MM.1S (cell line): Measurements from ENCODE around the gene DGCR6.
"Not testable (repeated sequence)": the region's sequence is repeated elsewhere in the genome, so short reads cannot be mapped to it uniquely, and the experiment has no call there.

Source experiments
- CTCF ChIP-seq: fragments of 300-600 bp; sonication (generic); IDR thresholded peaks from 2 replicates; pipeline ENCODE4 v1.5.1; 2016; ENCODE audit warnings: antibody characterized with exemption, low read length, mixed read lengths
- EZH2 ChIP-seq: fragments of 300-600 bp; sonication (generic); optimal IDR thresholded peaks from 2 replicates; pipeline ENCODE3; 2017; ENCODE audit warnings: low read depth, mild to moderate bottlenecking, antibody characterized with exemption, low read length, mixed read lengths
- EZH2phosphoT487 ChIP-seq: fragments of 300-600 bp; sonication (generic); IDR thresholded peaks from 2 replicates; pipeline ENCODE4 v1.6.1; 2018; ENCODE audit warnings: antibody characterized with exemption, low read length

GRCh38 chr22:18961201-18961600 is 55.1 kb downstream of the DGCR6 start:
- not testable (repeated sequence) for TF ChIP-seq CTCF, EZH2phosphoT487, EZH2
